Measurements from ENCODE around the gene HTRA3.

HTRA3 gene

DNA sequence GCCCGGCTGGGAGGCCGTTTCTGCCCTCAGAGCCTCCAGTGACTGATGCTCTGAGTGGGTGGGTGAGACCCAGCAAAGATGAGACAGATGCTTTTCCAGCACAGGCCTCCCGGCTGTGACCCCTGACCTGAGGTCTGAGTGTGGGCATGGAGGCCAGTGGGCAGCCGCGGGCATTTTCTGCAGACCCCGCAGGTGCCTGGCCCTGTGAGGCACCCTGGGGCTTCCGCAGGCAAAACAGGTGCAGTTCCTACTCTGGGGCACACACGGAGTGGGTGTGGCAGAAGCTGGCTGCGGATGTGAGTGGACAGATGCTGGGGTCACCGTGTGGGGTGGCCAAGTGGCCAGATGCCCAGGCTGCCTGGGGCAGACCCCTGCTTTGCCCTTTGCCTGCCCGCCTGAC lies 14.8 kb downstream of the HTRA3 start:
- no peak for DNase-seq (ENCODE audit: low read depth, low spot score)
- peaks cover 6% of the 10 kb centered on the region for H3K36me3 ChIP-seq (ENCODE audit: insufficient read depth, insufficient read length, low read length)
- H3K4me3 ChIP-seq (ENCODE audit: insufficient read length, low read depth): no peak overlapping the region
- H3K9me3 ChIP-seq (ENCODE audit: insufficient read depth, low read length): no peaks in the 10 kb centered on the region
- H3K4me1 ChIP-seq (ENCODE audit: insufficient read depth, insufficient read length): peaks cover 8% of the 10 kb centered on the region
- H3K9ac ChIP-seq (ENCODE audit: insufficient read length, low read depth): no peak overlapping the region
- H3K27me3 ChIP-seq (ENCODE audit: insufficient read depth, insufficient read length): no peaks in the 10 kb centered on the region
- TF ChIP-seq YY1 (IDR thresholded peaks at IDR 0.05; ENCODE audit: insufficient read depth, insufficient read length) (no peak), ZNF274 (IDR thresholded peaks at IDR 0.05; ENCODE audit: low read depth, low read length) (no peak)

GRCh38 chr4:8285143-8285975 lies 15.8 kb downstream of the HTRA3 start:
- no peak for DNase-seq (ENCODE audit: low read depth, low spot score)
- no peaks in the 10 kb centered on the region for H3K27me3 ChIP-seq (ENCODE audit: insufficient read depth, insufficient read length)
- H3K4me1 ChIP-seq (ENCODE audit: insufficient read depth, insufficient read length): no peaks in the 10 kb centered on the region
- no peak overlapping the region for H3K4me3 ChIP-seq (ENCODE audit: insufficient read length, low read depth)
- TF ChIP-seq ZNF274 (IDR thresholded peaks at IDR 0.05; ENCODE audit: low read depth, low read length) (no peak), SUZ12 (IDR thresholded peaks at IDR 0.05; ENCODE audit: extremely low read depth, insufficient read depth, insufficient read length) (no peak)
- H3K9ac ChIP-seq (ENCODE audit: insufficient read length, low read depth): no peak overlapping the region
- peaks cover 6% of the 10 kb centered on the region for H3K36me3 ChIP-seq (ENCODE audit: insufficient read depth, insufficient read length, low read length)
- H3K9me3 ChIP-seq (ENCODE audit: insufficient read depth, low read length): no peaks in the 10 kb centered on the region

- Histone ChIP-seq H3K36me3 (ENCODE audit: insufficient read depth, insufficient read length, low read length) (peaks cover 6% of the 10 kb centered on the region), H3K9me3 (ENCODE audit: insufficient read depth, low read length) (no peaks in the 10 kb centered on the region), H3K9ac (ENCODE audit: insufficient read length, low read depth) (no peak overlapping the region), H3K4me3 (ENCODE audit: insufficient read length, low read depth) (no peak overlapping the region), H3K4me1 (ENCODE audit: insufficient read depth, insufficient read length) (no peaks in the 10 kb centered on the region), H3K27me3 (ENCODE audit: insufficient read depth, insufficient read length) (no peaks in the 10 kb centered on the region)
- no peak for DNase-seq (ENCODE audit: low read depth, low spot score)
- TF ChIP-seq ZNF274 (IDR thresholded peaks at IDR 0.05; ENCODE audit: low read depth, low read length) (no peak), YY1 (IDR thresholded peaks at IDR 0.05; ENCODE audit: insufficient read depth, insufficient read length) (no peak), SUZ12 (IDR thresholded peaks at IDR 0.05; ENCODE audit: extremely low read depth, insufficient read depth, insufficient read length) (no peak)
These were observed 16.6 kb downstream of the HTRA3 start for GRCh38 chr4:8285976-8286718.

GRCh38 chr4:8286719-8287342 lies 17.3 kb downstream of the HTRA3 start:
- no peak for DNase-seq (ENCODE audit: low read depth, low spot score)
- Histone ChIP-seq H3K9me3 (ENCODE audit: insufficient read depth, low read length) (no peaks in the 10 kb centered on the region), H3K4me1 (ENCODE audit: insufficient read depth, insufficient read length) (no peaks in the 10 kb centered on the region), H3K27me3 (ENCODE audit: insufficient read depth, insufficient read length) (no peaks in the 10 kb centered on the region), H3K4me3 (ENCODE audit: insufficient read length, low read depth) (no peak overlapping the region), H3K9ac (ENCODE audit: insufficient read length, low read depth) (no peak overlapping the region), H3K36me3 (ENCODE audit: insufficient read depth, insufficient read length, low read length) (peaks cover 6% of the 10 kb centered on the region)
- no peak for TF ChIP-seq SUZ12 (IDR thresholded peaks at IDR 0.05; ENCODE audit: extremely low read depth, insufficient read depth, insufficient read length)

DNA sequence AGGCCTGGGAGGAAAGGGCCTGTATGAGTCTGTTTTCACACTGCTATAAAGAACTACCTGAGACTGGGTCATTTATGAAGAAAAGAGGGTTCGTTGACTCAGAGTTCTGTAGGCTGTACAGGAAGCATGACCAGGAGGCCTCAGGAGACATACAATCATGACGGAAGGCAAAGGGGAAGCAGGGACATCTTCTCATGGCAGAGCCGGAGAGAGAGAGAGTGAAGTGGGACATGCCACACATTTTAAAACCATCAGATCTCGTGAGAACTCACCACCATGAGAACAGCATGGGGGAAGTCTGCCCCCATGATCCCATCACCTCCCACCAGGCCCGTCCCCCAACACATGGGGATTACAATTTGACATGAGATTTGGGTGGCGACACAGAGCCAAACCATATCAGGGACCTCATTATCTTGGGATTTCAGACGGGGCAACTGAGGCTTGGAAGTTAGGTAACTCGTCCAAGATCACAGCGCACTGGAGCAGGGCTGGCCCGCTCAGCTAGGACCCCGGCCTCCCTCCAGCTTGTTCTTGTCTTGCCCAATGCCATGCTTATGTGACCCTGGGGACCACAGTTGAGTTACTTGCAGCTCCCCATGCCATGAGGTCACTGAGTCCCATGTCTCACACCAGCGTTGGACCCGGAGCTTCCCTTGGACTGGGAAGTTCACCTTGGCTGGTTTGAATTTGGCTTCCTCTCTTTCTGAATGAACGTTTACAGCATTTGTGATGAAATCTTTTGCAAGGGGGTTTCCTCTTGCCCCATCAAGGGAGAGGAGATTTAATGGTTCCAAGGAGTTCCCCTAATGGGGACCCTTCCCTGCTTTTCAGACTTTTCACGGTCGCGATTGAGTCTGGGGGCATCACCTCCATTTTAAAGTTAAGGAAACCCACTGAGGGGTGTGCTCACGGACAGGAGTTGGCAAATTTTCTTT lies 18.1 kb downstream of the HTRA3 start:
- Histone ChIP-seq H3K9ac (ENCODE audit: insufficient read length, low read depth) (no peak overlapping the region), H3K36me3 (ENCODE audit: insufficient read depth, insufficient read length, low read length) (peaks cover 4% of the 10 kb centered on the region), H3K4me3 (ENCODE audit: insufficient read length, low read depth) (no peak overlapping the region), H3K9me3 (ENCODE audit: insufficient read depth, low read length) (no peaks in the 10 kb centered on the region), H3K27me3 (ENCODE audit: insufficient read depth, insufficient read length) (no peaks in the 10 kb centered on the region), H3K4me1 (ENCODE audit: insufficient read depth, insufficient read length) (no peaks in the 10 kb centered on the region)
- TF ChIP-seq ZNF274 (IDR thresholded peaks at IDR 0.05; ENCODE audit: low read depth, low read length) (no peak), SUZ12 (IDR thresholded peaks at IDR 0.05; ENCODE audit: extremely low read depth, insufficient read depth, insufficient read length) (no peak), YY1 (IDR thresholded peaks at IDR 0.05; ENCODE audit: insufficient read depth, insufficient read length) (no peak)
- DNase-seq (ENCODE audit: low read depth, low spot score): no peak

- Histone ChIP-seq H3K4me1 (ENCODE audit: insufficient read depth, insufficient read length) (no peaks in the 10 kb centered on the region), H3K4me3 (ENCODE audit: insufficient read length, low read depth) (no peak overlapping the region), H3K9ac (ENCODE audit: insufficient read length, low read depth) (no peak overlapping the region), H3K27me3 (ENCODE audit: insufficient read depth, insufficient read length) (no peaks in the 10 kb centered on the region), H3K36me3 (ENCODE audit: insufficient read depth, insufficient read length, low read length) (peaks cover 2% of the 10 kb centered on the region), H3K9me3 (ENCODE audit: insufficient read depth, low read length) (no peaks in the 10 kb centered on the region)
- TF ChIP-seq SUZ12 (IDR thresholded peaks at IDR 0.05; ENCODE audit: extremely low read depth, insufficient read depth, insufficient read length) (no peak), ZNF274 (IDR thresholded peaks at IDR 0.05; ENCODE audit: low read depth, low read length) (no peak), YY1 (IDR thresholded peaks at IDR 0.05; ENCODE audit: insufficient read depth, insufficient read length) (no peak)
- DNase-seq (ENCODE audit: low read depth, low spot score): no peak
These were observed 19.7 kb downstream of the HTRA3 start for GRCh38 chr4:8289151-8289750.

Measured in NT2/D1 (cell line).